Measurements from ENCODE around the gene CHCT1. TPM values are rescaled to one million over a fixed set of nuclear protein-coding genes. Genes with fewer than 3 reads are reported as not detected.
A peak's percentile ranks its signal among the peaks of the same experiment; 100 is the strongest.
"Not testable (repeated sequence)": the region's sequence is repeated elsewhere in the genome, so short reads cannot be mapped to it uniquely, and the experiment has no call there.

Gene CHCT1
- polyA plus RNA-seq, 1 donor = not detected

DNA sequence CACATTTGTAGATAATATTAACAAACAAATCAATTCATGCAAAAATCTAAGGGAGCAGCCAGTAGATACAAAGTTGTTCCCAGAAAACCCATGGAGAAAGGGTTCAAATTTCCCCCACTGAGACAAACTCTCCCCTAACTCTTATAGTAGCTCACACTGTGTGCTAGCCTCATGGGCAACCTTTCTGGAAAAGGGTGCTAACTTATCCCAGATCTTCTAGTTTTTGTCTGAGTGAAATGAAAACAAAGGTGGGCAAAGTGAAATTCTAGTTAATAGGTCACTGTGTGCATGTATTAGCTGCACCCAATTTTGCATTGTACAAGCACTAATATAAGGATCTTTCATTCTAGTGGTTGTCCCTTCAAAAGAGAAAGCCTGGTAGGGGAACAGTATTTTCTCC is 20.5 kb upstream of the CHCT1 start:
- no peak overlapping the region for H3K4me3 ChIP-seq (ENCODE audit: low read length)
- H3K27ac ChIP-seq (ENCODE audit: low read length) = no peak overlapping the region
- H3K4me1 ChIP-seq (ENCODE audit: control insufficient read depth, insufficient read depth, low read length) = no peaks in the 10 kb centered on the region
- DNase-seq = no peak
- H3K9me3 ChIP-seq (ENCODE audit: control insufficient read depth, low read depth, low read length) = no peaks in the 10 kb centered on the region
- H3K36me3 ChIP-seq (ENCODE audit: control insufficient read depth, insufficient read depth, low read length) = no peaks in the 10 kb centered on the region
- no peaks in the 10 kb centered on the region for H3K27me3 ChIP-seq (ENCODE audit: control insufficient read depth, insufficient read depth, low read length)

DNA sequence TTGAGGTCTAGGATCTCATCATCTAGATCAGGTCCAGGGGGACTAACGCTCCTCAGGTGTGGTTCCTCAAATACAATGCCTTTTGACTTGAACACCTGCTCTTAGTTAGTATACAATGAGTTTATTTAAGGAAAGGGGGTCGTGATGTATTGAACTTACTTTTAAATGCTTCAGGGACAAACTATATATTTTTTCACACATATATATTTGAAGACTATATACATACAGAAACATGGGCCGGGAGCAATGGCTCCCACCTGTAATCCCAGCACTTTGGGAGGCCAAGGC is 18.8 kb upstream of the CHCT1 start:
- no peaks in the 10 kb centered on the region for H3K36me3 ChIP-seq (ENCODE audit: control insufficient read depth, insufficient read depth, low read length)
- no peaks in the 10 kb centered on the region for H3K4me1 ChIP-seq (ENCODE audit: control insufficient read depth, insufficient read depth, low read length)
- DNase-seq = no peak
- no peak overlapping the region for H3K27ac ChIP-seq (ENCODE audit: low read length)
- H3K9me3 ChIP-seq (ENCODE audit: control insufficient read depth, low read depth, low read length) = no peaks in the 10 kb centered on the region
- no peak overlapping the region for H3K4me3 ChIP-seq (ENCODE audit: low read length)
- no peaks in the 10 kb centered on the region for H3K27me3 ChIP-seq (ENCODE audit: control insufficient read depth, insufficient read depth, low read length)
- WGBS (ENCODE audit: insufficient coverage, low lambda C conversion rate) = 100% methylated on average over 1 of the region's 3 CpGs

DNA sequence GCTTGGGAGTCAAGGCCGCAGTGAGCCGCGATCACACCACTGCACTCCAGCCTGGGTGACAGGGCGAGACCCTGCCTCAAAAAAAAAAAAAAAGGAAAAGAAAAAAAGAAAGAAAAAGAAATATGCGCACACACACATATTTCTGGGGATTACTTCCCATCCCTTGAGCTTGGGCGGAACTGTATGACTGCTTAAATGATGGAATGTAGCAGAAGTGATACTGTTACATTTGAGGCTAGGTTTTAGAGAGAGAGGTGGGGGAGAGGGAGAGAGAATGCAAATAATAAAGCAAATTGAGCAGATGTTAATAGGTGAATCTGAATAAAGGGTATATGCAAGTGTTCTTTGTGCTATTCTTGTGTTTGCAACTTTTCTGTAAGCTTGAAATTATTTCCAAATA is 18.3 kb upstream of the CHCT1 start:
- Histone ChIP-seq H3K36me3 (ENCODE audit: control insufficient read depth, insufficient read depth, low read length) (no peaks in the 10 kb centered on the region), H3K27ac (ENCODE audit: low read length) (no peak overlapping the region), H3K27me3 (ENCODE audit: control insufficient read depth, insufficient read depth, low read length) (no peaks in the 10 kb centered on the region), H3K4me1 (ENCODE audit: control insufficient read depth, insufficient read depth, low read length) (no peaks in the 10 kb centered on the region), H3K4me3 (ENCODE audit: low read length) (no peak overlapping the region), H3K9me3 (ENCODE audit: control insufficient read depth, low read depth, low read length) (no peaks in the 10 kb centered on the region)
- DNase-seq = no peak
- 75% methylated on average over 2 of the region's 6 CpGs for WGBS (ENCODE audit: insufficient coverage, low lambda C conversion rate)

DNA sequence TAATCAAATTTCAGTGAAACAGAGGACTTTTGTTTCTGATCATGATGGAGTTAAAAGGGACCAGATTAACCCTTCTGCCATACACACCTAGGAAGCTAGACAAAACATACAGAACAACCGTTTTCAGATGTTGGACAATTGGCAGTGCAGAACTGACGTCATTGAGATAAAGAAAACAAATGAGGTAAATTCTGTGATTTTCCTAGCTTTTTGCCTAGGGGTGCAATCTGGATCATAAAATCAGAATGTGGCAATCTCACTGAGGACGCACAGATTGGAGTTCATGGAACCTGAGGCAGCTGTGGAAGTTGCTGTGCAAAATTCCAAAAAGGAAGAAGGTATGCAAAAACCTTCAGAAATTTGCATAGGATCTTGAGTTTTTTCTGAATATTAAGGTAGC is 15.4 kb upstream of the CHCT1 start:
- no peaks in the 10 kb centered on the region for H3K27me3 ChIP-seq (ENCODE audit: control insufficient read depth, insufficient read depth, low read length)
- DNase-seq = no peak
- H3K27ac ChIP-seq (ENCODE audit: low read length) = no peak overlapping the region
- no peaks in the 10 kb centered on the region for H3K9me3 ChIP-seq (ENCODE audit: control insufficient read depth, low read depth, low read length)
- no peak overlapping the region for H3K4me3 ChIP-seq (ENCODE audit: low read length)
- H3K36me3 ChIP-seq (ENCODE audit: control insufficient read depth, insufficient read depth, low read length) = no peaks in the 10 kb centered on the region
- H3K4me1 ChIP-seq (ENCODE audit: control insufficient read depth, insufficient read depth, low read length) = no peaks in the 10 kb centered on the region
- 100% methylated on average over 1 of the region's 3 CpGs for WGBS (ENCODE audit: insufficient coverage, low lambda C conversion rate)

DNA sequence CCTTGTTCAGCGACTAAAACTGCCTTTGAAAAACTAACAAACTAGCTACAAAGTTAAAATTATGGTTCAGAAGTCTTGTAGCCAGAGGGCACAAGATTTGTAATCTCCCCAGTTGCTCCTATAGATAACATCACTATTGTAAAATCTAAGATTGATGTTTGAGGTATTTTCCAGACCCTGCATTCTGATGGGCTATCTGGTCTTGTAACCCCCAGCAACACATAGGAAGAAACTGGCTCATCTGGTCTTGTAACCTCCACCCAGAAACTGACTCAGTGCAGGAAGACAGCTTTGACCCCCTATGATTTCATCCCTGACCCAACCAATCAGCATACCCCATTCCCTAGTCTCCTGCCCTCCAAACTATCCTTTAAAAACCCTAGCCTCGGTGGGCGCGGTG is 12.3 kb upstream of the CHCT1 start:
- H3K9me3 ChIP-seq (ENCODE audit: control insufficient read depth, low read depth, low read length) = no peaks in the 10 kb centered on the region
- WGBS (ENCODE audit: insufficient coverage, low lambda C conversion rate) = 80% methylated on average over 1 of the region's 4 CpGs

DNA sequence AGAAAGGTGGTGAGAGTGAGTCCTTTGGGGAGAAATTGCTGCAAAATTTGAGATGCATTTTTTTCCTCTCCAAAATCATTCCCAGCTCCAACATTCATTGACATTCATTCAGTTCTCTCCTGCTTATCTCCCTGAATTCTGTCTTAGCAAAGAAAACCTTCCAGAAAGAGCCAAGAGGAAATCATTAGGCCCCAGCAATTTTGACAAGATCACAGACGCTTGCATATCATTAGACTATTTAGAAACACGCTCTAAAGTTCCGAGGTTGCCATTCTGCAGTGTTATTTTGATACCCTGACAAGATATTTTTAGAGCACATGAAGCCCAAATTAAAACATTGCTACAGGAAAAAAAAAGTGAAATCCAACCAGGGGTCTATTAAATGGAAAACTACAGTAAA is 9.6 kb upstream of the CHCT1 start:
- no CpG with 5 or more reads among the region's 3 CpGs for WGBS (ENCODE audit: insufficient coverage, low lambda C conversion rate)
- no peaks in the 10 kb centered on the region for H3K4me1 ChIP-seq (ENCODE audit: control insufficient read depth, insufficient read depth, low read length)

More for the DNA sequence above, 12.3 kb upstream of the CHCT1 start:
- H3K27ac ChIP-seq (ENCODE audit: low read length) = no peak overlapping the region
- no peaks in the 10 kb centered on the region for H3K36me3 ChIP-seq (ENCODE audit: control insufficient read depth, insufficient read depth, low read length)
- H3K4me3 ChIP-seq (ENCODE audit: low read length) = no peak overlapping the region
- no peaks in the 10 kb centered on the region for H3K4me1 ChIP-seq (ENCODE audit: control insufficient read depth, insufficient read depth, low read length)
- DNase-seq = no peak
- no peaks in the 10 kb centered on the region for H3K27me3 ChIP-seq (ENCODE audit: control insufficient read depth, insufficient read depth, low read length)

DNA sequence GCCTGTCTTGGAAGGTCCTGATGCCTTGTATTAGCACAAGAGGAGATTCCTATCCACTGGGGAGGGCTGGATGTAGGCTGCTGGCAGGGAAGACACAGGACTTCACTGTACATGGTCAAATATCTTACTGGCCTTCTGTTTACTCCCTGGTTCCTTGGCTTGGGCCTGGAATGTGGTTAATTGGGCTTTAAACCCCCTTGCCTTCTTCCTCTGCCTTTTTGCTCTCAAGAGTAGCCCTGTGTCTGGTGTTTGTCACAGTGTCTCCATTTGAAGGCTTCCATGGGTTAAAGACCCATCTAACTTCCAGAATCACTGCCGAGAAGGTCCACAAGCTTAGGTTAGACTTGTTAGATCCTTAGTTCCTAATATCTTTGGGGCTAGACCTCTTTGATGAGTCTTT is 7.1 kb upstream of the CHCT1 start:
- no peak for DNase-seq
- no peak overlapping the region for H3K4me3 ChIP-seq (ENCODE audit: low read length)
- no peaks in the 10 kb centered on the region for H3K27me3 ChIP-seq (ENCODE audit: control insufficient read depth, insufficient read depth, low read length)
- H3K36me3 ChIP-seq (ENCODE audit: control insufficient read depth, insufficient read depth, low read length) = no peaks in the 10 kb centered on the region
- H3K4me1 ChIP-seq (ENCODE audit: control insufficient read depth, insufficient read depth, low read length) = no peaks in the 10 kb centered on the region
- WGBS (ENCODE audit: insufficient coverage, low lambda C conversion rate) = 100% methylated on average over 1 of the region's 1 CpG
- no peaks in the 10 kb centered on the region for H3K9me3 ChIP-seq (ENCODE audit: control insufficient read depth, low read depth, low read length)
- no peak overlapping the region for H3K27ac ChIP-seq (ENCODE audit: low read length)

More for the DNA sequence above, 9.6 kb upstream of the CHCT1 start:
- no peaks in the 10 kb centered on the region for H3K36me3 ChIP-seq (ENCODE audit: control insufficient read depth, insufficient read depth, low read length)
- no peaks in the 10 kb centered on the region for H3K9me3 ChIP-seq (ENCODE audit: control insufficient read depth, low read depth, low read length)
- no peaks in the 10 kb centered on the region for H3K27me3 ChIP-seq (ENCODE audit: control insufficient read depth, insufficient read depth, low read length)
- H3K27ac ChIP-seq (ENCODE audit: low read length) = no peak overlapping the region
- DNase-seq = no peak
- no peak overlapping the region for H3K4me3 ChIP-seq (ENCODE audit: low read length)

DNA sequence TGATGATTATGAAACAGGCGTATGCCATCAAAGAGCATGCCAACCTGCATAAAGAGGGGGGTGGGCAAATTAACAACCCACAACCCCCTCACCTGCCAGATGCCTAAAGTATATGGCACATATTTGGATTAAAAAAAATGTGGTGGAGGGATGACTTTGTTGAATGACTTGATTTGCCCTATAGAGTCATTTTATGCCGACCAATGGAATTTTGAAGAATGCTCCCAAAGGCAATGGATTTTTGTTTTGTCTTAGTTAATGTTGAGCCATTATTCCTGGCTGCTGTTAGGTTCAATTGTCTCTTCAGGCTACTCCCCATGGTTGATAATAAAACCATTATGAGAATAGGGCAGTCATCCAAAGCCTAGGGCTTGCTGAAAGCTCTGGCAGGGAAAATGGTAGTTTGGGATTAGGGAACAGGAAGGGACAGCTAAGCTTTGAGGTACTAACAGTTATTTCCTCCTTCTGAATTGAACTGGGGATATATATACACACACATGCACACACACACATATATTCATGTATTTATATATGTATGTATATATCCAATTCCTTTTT is 5.8 kb upstream of the CHCT1 start:
- H3K27ac ChIP-seq (ENCODE audit: low read length) = no peak overlapping the region
- DNase-seq = no peak
- WGBS (ENCODE audit: insufficient coverage, low lambda C conversion rate) = no CpG with 5 or more reads among the region's 2 CpGs
- H3K4me1 ChIP-seq (ENCODE audit: control insufficient read depth, insufficient read depth, low read length) = no peaks in the 10 kb centered on the region
- H3K4me3 ChIP-seq (ENCODE audit: low read length) = no peak overlapping the region
- H3K27me3 ChIP-seq (ENCODE audit: control insufficient read depth, insufficient read depth, low read length) = no peaks in the 10 kb centered on the region
- H3K36me3 ChIP-seq (ENCODE audit: control insufficient read depth, insufficient read depth, low read length) = no peaks in the 10 kb centered on the region
- no peaks in the 10 kb centered on the region for H3K9me3 ChIP-seq (ENCODE audit: control insufficient read depth, low read depth, low read length)

DNA sequence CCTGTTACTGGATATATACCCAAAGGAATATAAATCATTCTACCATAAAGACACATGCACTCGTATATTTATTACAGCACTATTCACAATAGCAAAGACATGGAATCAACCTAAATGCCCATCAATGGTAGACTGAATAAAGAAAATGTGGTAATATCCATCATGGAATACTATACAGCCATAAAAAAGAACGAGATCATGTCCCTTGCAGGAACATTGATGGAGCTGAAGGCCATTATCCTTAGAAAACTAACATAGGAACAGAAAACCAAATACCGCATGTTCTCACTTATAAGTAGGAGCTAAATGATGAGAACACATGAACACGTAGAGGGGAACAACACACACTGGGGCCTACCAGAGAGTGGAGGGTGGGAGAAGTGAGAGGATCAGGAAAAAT is 3.3 kb upstream of the CHCT1 start:
- WGBS (ENCODE audit: insufficient coverage, low lambda C conversion rate) = 92% methylated on average over 2 of the region's 4 CpGs
- not testable (repeated sequence) for H3K4me1 ChIP-seq (ENCODE audit: control insufficient read depth, insufficient read depth, low read length); H3K4me3 ChIP-seq (ENCODE audit: low read length); H3K36me3 ChIP-seq (ENCODE audit: control insufficient read depth, insufficient read depth, low read length); DNase-seq; H3K9me3 ChIP-seq (ENCODE audit: control insufficient read depth, low read depth, low read length); H3K27me3 ChIP-seq (ENCODE audit: control insufficient read depth, insufficient read depth, low read length); H3K27ac ChIP-seq (ENCODE audit: low read length)

DNA sequence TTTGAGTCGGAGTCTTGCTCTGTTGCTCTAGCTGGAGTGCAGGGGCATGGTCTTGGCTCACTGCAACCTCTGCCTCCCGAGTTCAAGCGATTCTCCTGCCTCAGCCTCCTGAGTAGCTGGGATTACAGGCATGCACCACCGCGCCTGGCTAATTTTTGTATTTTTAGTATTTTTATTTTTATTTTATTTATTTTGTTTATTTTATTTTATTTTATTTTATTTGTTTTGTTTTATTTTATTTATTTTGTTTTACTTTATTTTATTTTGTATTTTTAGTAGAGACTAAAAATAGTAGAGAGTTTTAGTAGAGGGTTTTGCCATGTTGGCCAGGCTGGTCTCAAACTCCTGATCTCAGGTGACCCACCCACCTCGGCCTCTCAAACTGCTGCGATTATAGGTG is 2.4 kb upstream of the CHCT1 start:
- H3K4me1 ChIP-seq (ENCODE audit: control insufficient read depth, insufficient read depth, low read length); H3K4me3 ChIP-seq (ENCODE audit: low read length); H3K27ac ChIP-seq (ENCODE audit: low read length); H3K36me3 ChIP-seq (ENCODE audit: control insufficient read depth, insufficient read depth, low read length); H3K27me3 ChIP-seq (ENCODE audit: control insufficient read depth, insufficient read depth, low read length); DNase-seq; H3K9me3 ChIP-seq (ENCODE audit: control insufficient read depth, low read depth, low read length): not testable (repeated sequence)
- WGBS (ENCODE audit: insufficient coverage, low lambda C conversion rate) = 98% methylated on average over 4 of the region's 7 CpGs

DNA sequence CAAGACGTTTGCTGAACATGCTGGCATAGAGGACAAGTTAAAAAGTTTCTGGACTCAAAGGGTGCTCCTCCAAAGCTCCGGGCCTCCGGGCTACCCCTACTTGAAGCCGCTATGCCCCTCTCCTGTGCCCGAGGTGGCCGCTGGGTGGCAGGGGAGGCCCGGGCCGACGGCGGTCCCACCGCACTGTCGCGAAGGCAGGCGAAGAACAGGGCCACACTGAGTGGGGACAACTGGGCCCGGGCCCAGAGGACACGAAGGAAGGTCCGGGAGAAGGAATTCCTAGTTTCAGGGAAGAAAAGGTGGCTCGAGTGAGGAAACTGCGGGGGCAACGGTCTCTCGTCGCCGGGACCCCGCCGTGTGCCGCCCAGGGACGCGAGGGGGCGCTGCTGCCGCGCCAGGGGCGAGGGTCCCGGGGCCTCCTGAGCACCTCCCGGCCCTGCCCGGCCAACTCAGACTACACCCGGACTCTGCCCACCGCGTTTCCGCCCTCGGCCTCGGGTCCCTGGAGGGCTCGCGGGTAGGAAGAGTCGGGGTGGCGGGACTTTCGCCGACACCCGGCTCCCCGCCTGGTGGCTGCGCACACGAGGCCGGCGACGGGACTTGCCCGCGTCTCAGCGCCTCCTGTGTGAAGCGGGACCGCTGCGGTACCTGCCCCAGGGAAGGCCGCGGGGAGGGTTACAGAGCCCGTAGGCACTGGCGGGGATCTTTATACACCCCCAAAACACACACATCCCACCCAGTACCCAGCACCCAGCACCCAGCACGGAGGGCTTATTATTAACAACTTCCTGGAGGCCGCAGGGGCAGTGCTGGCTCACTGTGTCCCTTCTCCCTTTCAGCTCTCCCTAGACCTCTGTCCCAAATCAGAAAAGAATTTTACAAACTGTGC is 772 bp upstream of the CHCT1 start:
- no peaks in the 10 kb centered on the region for H3K9me3 ChIP-seq (ENCODE audit: control insufficient read depth, low read depth, low read length)
- no peaks in the 10 kb centered on the region for H3K36me3 ChIP-seq (ENCODE audit: control insufficient read depth, insufficient read depth, low read length)
- H3K4me3 ChIP-seq (ENCODE audit: low read length) = peak overlapping the region; percentile 49
- peak; percentile 29 to 69 for DNase-seq
- WGBS (ENCODE audit: insufficient coverage, low lambda C conversion rate) = no CpG with 5 or more reads among the region's 66 CpGs
- no peak overlapping the region for H3K27ac ChIP-seq (ENCODE audit: low read length)
- peaks cover 2% of the 10 kb centered on the region for H3K4me1 ChIP-seq (ENCODE audit: control insufficient read depth, insufficient read depth, low read length)
- H3K27me3 ChIP-seq (ENCODE audit: control insufficient read depth, insufficient read depth, low read length) = peaks cover 7% of the 10 kb centered on the region

Data from large intestine (tissue), 3 donors.